HepG2 (cell line): ENCODE measurements around the gene POLR3E.

ENCODE experiments used
- CHD4 ChIP-seq: fragments of 200-600 bp; sonication (generic); IDR thresholded peaks from 2 replicates; pipeline ENCODE4 v1.7.0; 2017; ENCODE audit warnings: mild to moderate bottlenecking, low read length, borderline replicate concordance
- GABPA ChIP-seq, 2 experiments: IDR thresholded peaks; 2 replicates each; pipeline ENCODE4 v1.6.1; 2011 to 2016; ENCODE audit warnings: low read depth in 2 of 2, low read length in 1 of 2, missing biosample characterization in 1 of 2, missing genetic modification characterization in 1 of 2
- NBN ChIP-seq: fragments of 450-650 bp; conservative IDR thresholded peaks from 2 replicates; pipeline ENCODE4 v1.6.1; 2017
- SMAD9 ChIP-seq: sonication (generic); formaldehyde crosslinking; IDR thresholded peaks from 2 replicates; pipeline ENCODE4 v1.5.1; 2020; ENCODE audit warnings: mild to moderate bottlenecking, missing genetic modification reagents
- TCF7 ChIP-seq: sonication (generic); IDR thresholded peaks from 2 replicates; pipeline ENCODE4 v1.6.1; 2016; ENCODE audit warnings: antibody characterized with exemption, low read depth
- ZBTB49 ChIP-seq: sonication (generic); formaldehyde crosslinking; IDR thresholded peaks from 2 replicates; pipeline ENCODE4 v1.4.0; 2020; ENCODE audit warnings: missing genetic modification reagents, borderline replicate concordance
- ZNF326 ChIP-seq: sonication (generic); formaldehyde crosslinking; IDR thresholded peaks from 2 replicates; pipeline ENCODE4 v1.4.0; 2020; ENCODE audit warnings: missing genetic modification reagents, borderline replicate concordance
- ZNF672 ChIP-seq: sonication (generic); formaldehyde crosslinking; IDR thresholded peaks from 2 replicates; pipeline ENCODE4 v1.8.1; 2022; ENCODE audit warnings: missing genetic modification reagents
- TF ChIP-seq, protein P1 (sequence below): sonication (generic); formaldehyde crosslinking; IDR thresholded peaks from 2 replicates; pipeline ENCODE4 v1.5.0; 2020; ENCODE audit warnings: mild to moderate bottlenecking, missing genetic modification reagents, moderate library complexity

GRCh38 chr16:22357635-22357971, 60.4 kb downstream of the POLR3E start:
- TF ChIP-seq, protein P1, sequence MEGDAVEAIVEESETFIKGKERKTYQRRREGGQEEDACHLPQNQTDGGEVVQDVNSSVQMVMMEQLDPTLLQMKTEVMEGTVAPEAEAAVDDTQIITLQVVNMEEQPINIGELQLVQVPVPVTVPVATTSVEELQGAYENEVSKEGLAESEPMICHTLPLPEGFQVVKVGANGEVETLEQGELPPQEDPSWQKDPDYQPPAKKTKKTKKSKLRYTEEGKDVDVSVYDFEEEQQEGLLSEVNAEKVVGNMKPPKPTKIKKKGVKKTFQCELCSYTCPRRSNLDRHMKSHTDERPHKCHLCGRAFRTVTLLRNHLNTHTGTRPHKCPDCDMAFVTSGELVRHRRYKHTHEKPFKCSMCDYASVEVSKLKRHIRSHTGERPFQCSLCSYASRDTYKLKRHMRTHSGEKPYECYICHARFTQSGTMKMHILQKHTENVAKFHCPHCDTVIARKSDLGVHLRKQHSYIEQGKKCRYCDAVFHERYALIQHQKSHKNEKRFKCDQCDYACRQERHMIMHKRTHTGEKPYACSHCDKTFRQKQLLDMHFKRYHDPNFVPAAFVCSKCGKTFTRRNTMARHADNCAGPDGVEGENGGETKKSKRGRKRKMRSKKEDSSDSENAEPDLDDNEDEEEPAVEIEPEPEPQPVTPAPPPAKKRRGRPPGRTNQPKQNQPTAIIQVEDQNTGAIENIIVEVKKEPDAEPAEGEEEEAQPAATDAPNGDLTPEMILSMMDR = no peak
- TF ChIP-seq NBN (no peak), CHD4 (no peak), ZBTB49 (CRISPR knock-in tag) (no peak), TCF7 (no peak), ZNF326 (CRISPR knock-in tag) (no peak), SMAD9 (CRISPR knock-in tag) (no peak), GABPA (IDR thresholded peaks at IDR 0.05; ENCODE audit: low read depth, low read length) (no peak), GABPA (CRISPR knock-in tag; IDR thresholded peaks at IDR 0.05; ENCODE audit: low read depth) (no peak), ZNF672 (CRISPR knock-in tag) (no peak)
